ENCODE measurements around the gene BPIFA1.

The BPIFA1 gene

GRCh38 chr20:33239979-33240736, 4.4 kb downstream of the BPIFA1 start:
- Histone ChIP-seq H3K36me3 (ENCODE audit: control insufficient read depth, insufficient read depth, low read length) (no peaks in the 10 kb centered on the region), H3K4me3 (replicated peaks; ENCODE audit: low read depth, low read length) (no peak overlapping the region), H3K27me3 (replicated peaks; ENCODE audit: control insufficient read depth, insufficient read depth, low read length) (no peaks in the 10 kb centered on the region)
- no peak for TF ChIP-seq CTCF (IDR thresholded peaks at IDR 0.05; ENCODE audit: insufficient read depth, low read length, poor library complexity, severe bottlenecking)
- DNase-seq (ENCODE audit: extremely low read depth, insufficient read length), result no peak

GRCh38 chr20:33240923-33241322, 5.1 kb downstream of the BPIFA1 start:
- no peaks in the 10 kb centered on the region for H3K36me3 ChIP-seq (ENCODE audit: control insufficient read depth, insufficient read depth, low read length)
- no peak for DNase-seq (ENCODE audit: extremely low read depth, insufficient read length)
- no peak for TF ChIP-seq CTCF (IDR thresholded peaks at IDR 0.05; ENCODE audit: insufficient read depth, low read length, poor library complexity, severe bottlenecking)
- no peak overlapping the region for H3K4me3 ChIP-seq (replicated peaks; ENCODE audit: low read depth, low read length)
- H3K27me3 ChIP-seq (replicated peaks; ENCODE audit: control insufficient read depth, insufficient read depth, low read length), result no peaks in the 10 kb centered on the region

- H3K36me3 ChIP-seq (ENCODE audit: control insufficient read depth, insufficient read depth, low read length), result no peaks in the 10 kb centered on the region
- no peak for DNase-seq (ENCODE audit: extremely low read depth, insufficient read length)
- H3K27me3 ChIP-seq (replicated peaks; ENCODE audit: control insufficient read depth, insufficient read depth, low read length), result no peaks in the 10 kb centered on the region
- no peak overlapping the region for H3K4me3 ChIP-seq (replicated peaks; ENCODE audit: low read depth, low read length)
- no peak for TF ChIP-seq CTCF (IDR thresholded peaks at IDR 0.05; ENCODE audit: insufficient read depth, low read length, poor library complexity, severe bottlenecking)
Measured at GRCh38 chr20:33242319-33243100, 6.7 kb downstream of the BPIFA1 start.

GRCh38 chr20:33246077-33246476, 10.3 kb downstream of the BPIFA1 start:
- H3K4me3 ChIP-seq (replicated peaks; ENCODE audit: low read depth, low read length), result no peak overlapping the region
- H3K36me3 ChIP-seq (ENCODE audit: control insufficient read depth, insufficient read depth, low read length), result no peaks in the 10 kb centered on the region
- DNase-seq (ENCODE audit: extremely low read depth, insufficient read length), result no peak
- TF ChIP-seq CTCF (IDR thresholded peaks at IDR 0.05; ENCODE audit: insufficient read depth, low read length, poor library complexity, severe bottlenecking), result no peak
- no peaks in the 10 kb centered on the region for H3K27me3 ChIP-seq (replicated peaks; ENCODE audit: control insufficient read depth, insufficient read depth, low read length)

GRCh38 chr20:33249456-33249855, 13.7 kb downstream of the BPIFA1 start:
- Histone ChIP-seq H3K36me3 (ENCODE audit: control insufficient read depth, insufficient read depth, low read length) (no peaks in the 10 kb centered on the region), H3K4me3 (replicated peaks; ENCODE audit: low read depth, low read length) (no peak overlapping the region), H3K27me3 (replicated peaks; ENCODE audit: control insufficient read depth, insufficient read depth, low read length) (no peaks in the 10 kb centered on the region)
- DNase-seq (ENCODE audit: extremely low read depth, insufficient read length), result no peak
- TF ChIP-seq CTCF (IDR thresholded peaks at IDR 0.05; ENCODE audit: insufficient read depth, low read length, poor library complexity, severe bottlenecking), result no peak
